ENCODE measurements around the gene NOS1.

The NOS1 gene

GRCh38 chr12:117158911-117159553, 202.4 kb downstream of the NOS1 start:
- peaks cover 83% of the 10 kb centered on the region for H3K36me3 ChIP-seq
- no peak for TF ChIP-seq CTCF (IDR thresholded peaks at IDR 0.05; ENCODE audit: low read depth, low read length)
- no peaks in the 10 kb centered on the region for H3K27me3 ChIP-seq (ENCODE audit: insufficient read depth, low read depth, severe bottlenecking)

More at GRCh38 chr12:117158911-117159553, 202.4 kb downstream of the NOS1 start:
- no peak overlapping the region for H3K4me3 ChIP-seq (ENCODE audit: low read depth, low read length)
- peak; percentile 57 for DNase-seq
- H3K27ac ChIP-seq = no peak overlapping the region
- no peaks in the 10 kb centered on the region for H3K9me3 ChIP-seq (ENCODE audit: severe bottlenecking)
